GM12874 (cell line): Measurements from ENCODE around the gene ZNF462.

ENCODE experiments used
- CTCF ChIP-seq: IDR thresholded peaks from 2 replicates; pipeline ENCODE4 v1.5.1; 2011; ENCODE audit warnings: low read depth, mild to moderate bottlenecking, control low read depth, low read length, moderate library complexity; ENCODE audit not compliant: insufficient read depth

ZNF462 gene

GRCh38 chr9:106925392-106925791 is 62.4 kb downstream of the ZNF462 start:
- TF ChIP-seq CTCF = no peak

GRCh38 chr9:106927916-106928315 is 65.0 kb downstream of the ZNF462 start:
- TF ChIP-seq CTCF = no peak

GRCh38 chr9:106928350-106928749 is 65.4 kb downstream of the ZNF462 start:
- TF ChIP-seq CTCF = no peak

- no peak for TF ChIP-seq CTCF
Measured at GRCh38 chr9:106929471-106930177, 66.7 kb downstream of the ZNF462 start.

- TF ChIP-seq CTCF = no peak
Measured at GRCh38 chr9:106930477-106930876, 67.5 kb downstream of the ZNF462 start.

- TF ChIP-seq CTCF = no peak
Measured at GRCh38 chr9:106931466-106931865, 68.5 kb downstream of the ZNF462 start.

GRCh38 chr9:106932178-106932577 is 69.2 kb downstream of the ZNF462 start:
- TF ChIP-seq CTCF = no peak
